ENCODE results near the gene C1orf94.

The C1orf94 gene

GRCh38 chr1:34176830-34177603 is at the start of gene C1orf94:
Gene C1orf94, plus strand, starts transcription at chr1:34176907. Its CDS starts 883 bp downstream, at chr1:34177790.
- DNase-seq (ENCODE audit: low read depth) = no peak

GRCh38 chr1:34127006-34128000 is 49.4 kb upstream of the C1orf94 start:
- no peak for DNase-seq (ENCODE audit: low read depth)

- DNase-seq (ENCODE audit: low read depth) = no peak
These were observed 48.4 kb upstream of the C1orf94 start for GRCh38 chr1:34128186-34128889.

GRCh38 chr1:34129630-34130029 is 47.1 kb upstream of the C1orf94 start:
- DNase-seq (ENCODE audit: low read depth) = no peak

- DNase-seq (ENCODE audit: low read depth) = no peak
These were observed 46.4 kb upstream of the C1orf94 start for GRCh38 chr1:34130306-34130705.

- no peak for DNase-seq (ENCODE audit: low read depth)
These were observed 45.1 kb upstream of the C1orf94 start for GRCh38 chr1:34131396-34132160.

GRCh38 chr1:34132161-34132420 is 44.6 kb upstream of the C1orf94 start:
- no peak for DNase-seq (ENCODE audit: low read depth)

GRCh38 chr1:34137411-34137810 is 39.3 kb upstream of the C1orf94 start:
- DNase-seq (ENCODE audit: low read depth) = no peak

- DNase-seq (ENCODE audit: low read depth) = no peak
These were observed 36.6 kb upstream of the C1orf94 start for GRCh38 chr1:34140011-34140676.

GRCh38 chr1:34143975-34144374 is 32.7 kb upstream of the C1orf94 start:
- DNase-seq (ENCODE audit: low read depth) = no peak

GRCh38 chr1:34144766-34145165 is 31.9 kb upstream of the C1orf94 start:
- DNase-seq (ENCODE audit: low read depth) = no peak

- DNase-seq (ENCODE audit: low read depth) = no peak
These were observed 29.4 kb upstream of the C1orf94 start for GRCh38 chr1:34147301-34147700.

- no peak for DNase-seq (ENCODE audit: low read depth)
These were observed 27.2 kb upstream of the C1orf94 start for GRCh38 chr1:34149501-34149900.

GRCh38 chr1:34153246-34153645 is 23.5 kb upstream of the C1orf94 start:
- DNase-seq (ENCODE audit: low read depth) = no peak

GRCh38 chr1:34155860-34156259 is 20.8 kb upstream of the C1orf94 start:
- no peak for DNase-seq (ENCODE audit: low read depth)

GRCh38 chr1:34156739-34157138 is 20.0 kb upstream of the C1orf94 start:
- no peak for DNase-seq (ENCODE audit: low read depth)

- DNase-seq (ENCODE audit: low read depth) = no peak
These were observed 13.6 kb upstream of the C1orf94 start for GRCh38 chr1:34162852-34163766.

GRCh38 chr1:34163792-34164731 is 12.6 kb upstream of the C1orf94 start:
- no peak for DNase-seq (ENCODE audit: low read depth)

GRCh38 chr1:34164771-34165391 is 11.8 kb upstream of the C1orf94 start, which contains the start of gene CSMD2:
Gene CSMD2, minus strand, starts transcription at chr1:34165230. Its CDS starts 133 bp downstream, at chr1:34165097.
- no peak for DNase-seq (ENCODE audit: low read depth)

Measured in stimulated activated CD8-positive, alpha-beta memory T cell treated with anti-CD3 and anti-CD28 coated beads, Interleukin-4, amount 100 ng/mL, for 24 hours (primary cell).